ENCODE results near the gene GNPNAT1.
"Not testable (repeated sequence)": the region's sequence is repeated elsewhere in the genome, so short reads cannot be mapped to it uniquely, and the experiment has no call there.

GNPNAT1 gene

GRCh38 chr14:52729585-52729924 lies 61.9 kb downstream of the GNPNAT1 start:
- DNase-seq (ENCODE audit: low read depth), result no peak

DNA sequence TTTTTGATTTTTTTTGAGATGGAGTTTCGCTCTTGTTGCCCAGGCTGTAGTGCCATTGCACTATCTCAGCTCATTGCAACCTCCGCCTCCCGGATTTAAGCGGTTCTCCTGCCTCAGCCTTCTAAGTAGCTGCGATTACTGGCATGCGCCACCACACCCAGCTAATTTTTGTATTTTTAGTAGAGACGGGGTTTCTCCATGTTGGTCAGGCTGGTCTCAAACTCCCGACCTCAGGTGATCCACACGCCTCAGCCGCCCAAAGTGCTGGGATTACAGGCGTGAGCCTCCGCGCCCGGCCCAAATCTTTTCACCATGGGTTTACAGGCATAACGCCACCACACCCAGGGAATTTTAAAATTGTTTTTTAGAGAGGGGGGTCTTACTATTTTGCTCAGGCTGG lies 62.4 kb downstream of the GNPNAT1 start:
- not testable (repeated sequence) for DNase-seq (ENCODE audit: low read depth)

GRCh38 chr14:52727509-52727908 lies 63.9 kb downstream of the GNPNAT1 start:
- DNase-seq (ENCODE audit: low read depth), result not testable (repeated sequence)
